AG04449 (cell line): ENCODE measurements around the gene VCPKMT.

Experiments used
- CTCF ChIA-PET: fragments of 350-600 bp; formaldehyde crosslinking; extraction: SDS; loops from one replicate; lab custom pipeline; 2021; ENCODE audit warnings: antibody characterized with exemption; lab: Yijun Ruan, JAX
- POLR2A ChIA-PET: fragments of 400-600, 350-600 bp; formaldehyde crosslinking; extraction: SDS; loops from one replicate; lab custom pipeline; 2020; ENCODE audit warnings: antibody characterized with exemption, inconsistent platforms; lab: Yijun Ruan, JAX
- DNase-seq: peaks from one replicate; pipeline ENCODE4 v3.0.0-alpha.2; 2010; ENCODE audit warnings: low read depth, low spot score
- H3K4me3 ChIP-seq: 2 replicates; pipeline ENCODE4 v1.5.1; 2011; ENCODE audit warnings: low read depth, mild to moderate bottlenecking, control low read depth, low read length
- CTCF ChIP-seq: IDR thresholded peaks from one replicate; pipeline ENCODE4 v1.5.1; 2011; ENCODE audit warnings: mild to moderate bottlenecking, moderate library complexity, low read length, control low read depth, inconsistent platforms; ENCODE audit not compliant: insufficient read depth; ENCODE audit errors: missing control alignments

The VCPKMT gene

GRCh38 chr14:50067723-50068495, 48.5 kb downstream of the VCPKMT start:
- no peak overlapping the region for H3K4me3 ChIP-seq
- DNase-seq: peak; percentile 36
- TF ChIP-seq CTCF: no peak
- ChIA-PET POLR2A (no interaction called here), CTCF (interaction anchor here (0.6 to 2.5 kb wide), 4 partner anchors 47 to 216 kb away, joined by 3 to 9 read pairs (median 5); partner anchors contain the start of gene NEMF)

- ChIA-PET CTCF (no interaction called here), POLR2A (no interaction called here)
- TF ChIP-seq CTCF: no peak
- H3K4me3 ChIP-seq: no peak overlapping the region
- DNase-seq: no peak
Measured at GRCh38 chr14:50065583-50065982, 50.8 kb downstream of the VCPKMT start.

DNA sequence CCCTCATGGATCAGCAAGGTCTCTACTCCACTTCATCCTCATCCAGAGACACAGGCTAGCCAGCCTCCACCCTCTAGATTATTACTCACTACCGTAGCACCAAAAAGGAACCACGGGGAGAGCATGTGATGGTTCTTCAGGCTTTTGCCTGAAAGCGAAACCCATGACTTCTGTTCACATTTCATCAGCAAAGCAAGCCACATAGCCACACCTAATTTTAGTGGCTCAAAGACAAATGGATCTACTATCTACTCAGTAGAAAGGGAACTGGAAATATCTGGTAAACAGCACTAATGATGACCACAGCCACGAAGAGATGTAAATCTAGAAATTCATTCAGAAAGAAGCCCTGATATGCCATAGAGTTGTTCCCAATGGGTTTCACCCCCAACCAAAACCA, 51.4 kb downstream of the VCPKMT start:
- ChIA-PET CTCF (interaction anchor here (1.5 kb wide), 1 partner anchor 203 kb away, joined by 8 read pairs; no protein-coding TSS in a partner anchor), POLR2A (no interaction called here)
- H3K4me3 ChIP-seq: no peak overlapping the region
- no peak for DNase-seq
- TF ChIP-seq CTCF: no peak

- ChIA-PET POLR2A (no interaction called here), CTCF (interaction anchor here (0.6 to 3.1 kb wide), 5 partner anchors 29 to 202 kb away, joined by 3 to 15 read pairs (median 3); no protein-coding TSS in a partner anchor)
- no peak for TF ChIP-seq CTCF
- no peak for DNase-seq
- H3K4me3 ChIP-seq: no peak overlapping the region
Measured at GRCh38 chr14:50063876-50064420, 52.4 kb downstream of the VCPKMT start.

- ChIA-PET CTCF (interaction anchor here (0.7 to 3.1 kb wide), 7 partner anchors 8 to 210 kb away, joined by 3 to 30 read pairs (median 5); partner anchors contain the start of gene NEMF), POLR2A (interaction anchor here (0.7 to 1.2 kb wide), 3 partner anchors 24 to 200 kb away, joined by 3 to 7 read pairs (median 3); no protein-coding TSS in a partner anchor)
- no peak for DNase-seq
Measured at GRCh38 chr14:50062438-50063085, 53.8 kb downstream of the VCPKMT start.

More at GRCh38 chr14:50062438-50063085, 53.8 kb downstream of the VCPKMT start:
- TF ChIP-seq CTCF: no peak
- H3K4me3 ChIP-seq: no peak overlapping the region
